Karpas-422 (cell line): Measurements from ENCODE around the gene GUCA1A. TPM values are rescaled to one million over a fixed set of nuclear protein-coding genes. Genes with fewer than 3 reads are reported as not detected.
"Not testable (repeated sequence)": the region's sequence is repeated elsewhere in the genome, so short reads cannot be mapped to it uniquely, and the experiment has no call there.

Experiments
- DNase-seq: peaks from one replicate; pipeline ENCODE4 v3.0.0-alpha.2; 2015
- H2AFZ ChIP-seq: fragments of 200-600 bp; sonication (generic); 2 replicates; pipeline ENCODE4 v1.6.1; 2014; ENCODE audit warnings: antibody characterized with exemption, low read length, mixed read lengths
- H3K27ac ChIP-seq: fragments of 200-600 bp; sonication (generic); 2 replicates; pipeline ENCODE4 v1.5.1; 2014; ENCODE audit warnings: mild to moderate bottlenecking, low read length, moderate library complexity
- H3K27me3 ChIP-seq: fragments of 200-600 bp; sonication (generic); 2 replicates; pipeline ENCODE4 v1.6.1; 2014; ENCODE audit warnings: low read length, mixed read lengths
- H3K36me3 ChIP-seq: fragments of 200-600 bp; sonication (generic); 2 replicates; pipeline ENCODE4 v1.6.1; 2014; ENCODE audit warnings: low read length, mixed read lengths; ENCODE audit not compliant: insufficient read depth
- H3K4me1 ChIP-seq: fragments of 200-600 bp; sonication (generic); 2 replicates; pipeline ENCODE4 v1.6.1; 2014; ENCODE audit warnings: mild to moderate bottlenecking, low read length, mixed read lengths
- H3K4me2 ChIP-seq: fragments of 200-600 bp; sonication (generic); 2 replicates; pipeline ENCODE4 v1.6.1; 2014; ENCODE audit warnings: low read length, low read depth, mild to moderate bottlenecking; ENCODE audit not compliant: poor library complexity, severe bottlenecking
- H3K4me3 ChIP-seq: fragments of 200-600 bp; sonication (generic); 2 replicates; pipeline ENCODE4 v1.5.1; 2014; ENCODE audit warnings: mild to moderate bottlenecking, antibody characterized with exemption, low read length, mixed read lengths
- H3K79me2 ChIP-seq: fragments of 200-600 bp; sonication (generic); 2 replicates; pipeline ENCODE4 v1.6.1; 2014; ENCODE audit warnings: mild to moderate bottlenecking, low read length, mixed read lengths
- H3K9ac ChIP-seq: fragments of 200-600 bp; sonication (generic); 2 replicates; pipeline ENCODE4 v1.6.0; 2014; ENCODE audit warnings: low read length
- H3K9me2 ChIP-seq: fragments of 200-600 bp; sonication (generic), shearing (Covaris generic); replicated peaks from 2 replicates; pipeline ENCODE4 v1.6.0; 2014; ENCODE audit warnings: mild to moderate bottlenecking, low read length, moderate library complexity; ENCODE audit not compliant: insufficient read depth
- H3K9me3 ChIP-seq: fragments of 300-700, 200-600 bp; sonication (generic); 2 replicates; pipeline ENCODE4 v1.6.1; 2014; ENCODE audit warnings: low read length, mixed read lengths
- H4K20me1 ChIP-seq: fragments of 200-600 bp; sonication (generic); 2 replicates; pipeline ENCODE4 v1.6.1; 2014; ENCODE audit warnings: mild to moderate bottlenecking, antibody characterized with exemption, low read length, low read depth; ENCODE audit not compliant: insufficient read depth
- total RNA-seq: library from RNA; depleted of rRNA; stranded (reverse); fragments of >200 nt; shearing (Covaris generic); gene quantifications from 2 replicates; pipeline ENCODE4 v1.2.3, GENCODE V29; 2014; ENCODE audit warnings: low replicate concordance

GUCA1A gene
- total RNA-seq, 1 experiment from 2014 or later, result not detected

- H3K27ac ChIP-seq, result no peak overlapping the region
- H4K20me1 ChIP-seq, result no peaks in the 10 kb centered on the region
- no peaks in the 10 kb centered on the region for H3K9me3 ChIP-seq
- no peak for DNase-seq
- H3K4me3 ChIP-seq, result no peak overlapping the region
- H3K4me1 ChIP-seq, result no peaks in the 10 kb centered on the region
- no peak overlapping the region for H2AFZ ChIP-seq
- no peaks in the 10 kb centered on the region for H3K9me2 ChIP-seq
- no peaks in the 10 kb centered on the region for H3K27me3 ChIP-seq
- H3K4me2 ChIP-seq, result no peak overlapping the region
- no peaks in the 10 kb centered on the region for H3K79me2 ChIP-seq
- H3K9ac ChIP-seq, result no peak overlapping the region
- H3K36me3 ChIP-seq, result peaks cover 3% of the 10 kb centered on the region; the same call in 1 of the 2 replicates
These were observed 28.2 kb downstream of the GUCA1A start for GRCh38 chr6:42201382-42201781.

- H3K79me2 ChIP-seq, H3K27me3 ChIP-seq, H3K36me3 ChIP-seq: not testable (repeated sequence)
These were observed 29.2 kb downstream of the GUCA1A start for GRCh38 chr6:42202131-42202915.

DNA sequence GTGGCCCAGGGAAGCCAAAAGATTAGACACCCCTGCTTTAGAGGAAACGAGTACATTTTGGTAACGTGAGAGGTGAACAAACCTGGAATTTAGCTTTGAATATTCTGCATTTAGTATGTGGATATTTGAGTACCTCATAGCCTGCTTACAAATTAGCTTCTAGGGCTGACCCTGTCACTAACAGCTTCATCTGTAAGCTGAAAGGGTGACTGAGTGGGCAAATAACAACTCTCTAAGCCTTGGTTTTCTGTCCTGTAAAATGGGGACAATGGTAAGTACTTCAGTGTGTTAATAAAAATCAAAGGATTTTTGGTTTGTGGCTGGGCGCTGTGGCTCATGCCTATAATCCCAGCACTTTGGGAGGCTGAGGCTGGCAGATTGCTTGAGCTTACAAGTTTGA, 30.0 kb downstream of the GUCA1A start:
- Histone ChIP-seq H4K20me1 (no peaks in the 10 kb centered on the region), H2AFZ (no peak overlapping the region), H3K9ac (no peak overlapping the region), H3K9me3 (no peaks in the 10 kb centered on the region), H3K9me2 (no peaks in the 10 kb centered on the region), H3K79me2 (no peaks in the 10 kb centered on the region), H3K36me3 (peaks cover 9% of the 10 kb centered on the region; the same call in 1 of the 2 replicates), H3K4me1 (no peaks in the 10 kb centered on the region), H3K4me3 (no peak overlapping the region), H3K27me3 (no peaks in the 10 kb centered on the region), H3K4me2 (no peak overlapping the region), H3K27ac (no peak overlapping the region)
- no peak for DNase-seq

More at GRCh38 chr6:42202131-42202915, 29.2 kb downstream of the GUCA1A start:
- not testable (repeated sequence) for H3K9me3 ChIP-seq, H3K27ac ChIP-seq, H3K9me2 ChIP-seq, H2AFZ ChIP-seq, H3K4me1 ChIP-seq, H3K4me2 ChIP-seq, H3K4me3 ChIP-seq, DNase-seq, H4K20me1 ChIP-seq, H3K9ac ChIP-seq

DNA sequence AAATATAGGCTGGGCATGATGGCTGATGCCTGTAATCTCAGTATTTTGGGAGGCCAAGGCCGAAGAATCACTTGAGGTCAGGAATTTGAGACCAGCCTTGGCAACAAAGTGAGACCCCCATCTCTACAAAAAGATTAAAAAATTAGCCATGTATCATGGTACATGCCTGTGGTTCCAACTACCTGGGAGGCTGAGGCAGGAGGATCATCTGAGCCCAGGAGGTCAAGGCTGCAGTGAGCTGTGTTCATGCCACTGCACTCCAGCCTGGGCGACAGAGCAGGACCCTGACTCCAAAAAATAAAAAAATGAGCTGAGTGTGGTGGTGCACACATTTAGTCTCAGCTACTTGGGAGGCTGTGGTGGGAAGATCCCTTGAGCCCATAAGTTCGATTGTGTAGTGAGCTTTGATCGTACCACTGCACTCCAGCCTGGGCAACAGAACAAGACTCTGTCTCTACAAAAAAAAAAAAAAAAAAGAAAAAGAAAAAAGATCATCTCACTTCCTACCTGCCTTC, 31.7 kb downstream of the GUCA1A start:
- H3K4me2 ChIP-seq, result no peak overlapping the region
- peaks cover 18% of the 10 kb centered on the region; the same call in 1 of the 2 replicates for H3K36me3 ChIP-seq
- H2AFZ ChIP-seq, result no peak overlapping the region
- no peak overlapping the region for H3K4me3 ChIP-seq
- no peak for DNase-seq
- H3K79me2 ChIP-seq, result no peaks in the 10 kb centered on the region
- H3K4me1 ChIP-seq, result no peaks in the 10 kb centered on the region
- no peak overlapping the region for H3K27ac ChIP-seq
- H3K27me3 ChIP-seq, result no peaks in the 10 kb centered on the region
- no peaks in the 10 kb centered on the region for H3K9me3 ChIP-seq
- H4K20me1 ChIP-seq, result no peaks in the 10 kb centered on the region
- no peaks in the 10 kb centered on the region for H3K9me2 ChIP-seq
- no peak overlapping the region for H3K9ac ChIP-seq

DNA sequence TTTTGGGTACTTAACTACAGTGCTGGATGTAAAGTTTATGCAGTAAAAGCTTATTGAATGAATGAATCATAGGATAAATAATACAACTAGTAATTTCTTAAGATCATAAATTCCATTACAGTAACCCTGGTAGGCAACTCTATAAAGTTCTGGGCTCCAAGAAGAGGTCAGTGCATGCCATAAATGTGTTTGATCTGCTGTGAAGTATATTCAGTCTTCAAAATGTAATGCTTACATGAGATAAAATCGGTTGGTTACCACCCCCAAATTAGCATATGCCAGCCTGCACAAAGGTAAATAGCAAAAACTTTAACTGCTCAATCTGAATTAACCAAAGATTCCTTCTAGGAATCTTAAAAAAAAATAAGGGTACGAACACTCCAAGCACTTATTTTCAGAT, 34.4 kb downstream of the GUCA1A start:
- not testable (repeated sequence) for H3K27me3 ChIP-seq, H3K9ac ChIP-seq, DNase-seq, H2AFZ ChIP-seq, H4K20me1 ChIP-seq, H3K4me1 ChIP-seq, H3K4me2 ChIP-seq, H3K9me2 ChIP-seq, H3K4me3 ChIP-seq, H3K79me2 ChIP-seq, H3K27ac ChIP-seq, H3K9me3 ChIP-seq
- H3K36me3 ChIP-seq, result peaks cover 38% of the 10 kb centered on the region; the same call in 1 of the 2 replicates

DNA sequence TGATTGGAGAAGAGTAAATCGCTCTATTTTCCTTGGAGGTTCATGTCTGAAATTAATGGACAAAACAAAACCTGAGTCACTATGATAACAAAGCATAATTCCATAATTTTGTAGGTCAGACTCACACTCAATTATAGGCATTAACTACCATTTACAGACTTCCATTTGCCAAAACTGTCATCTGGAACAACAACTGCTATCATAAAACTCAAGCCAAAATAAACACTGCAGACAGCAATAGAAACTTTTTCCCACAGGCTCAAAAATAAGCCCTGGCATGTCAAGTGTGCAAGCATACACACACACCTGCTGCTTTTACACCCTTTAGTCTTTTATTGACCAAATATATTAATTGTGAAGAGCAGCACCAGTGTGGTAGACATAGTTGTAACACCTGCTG, 37.4 kb downstream of the GUCA1A start:
- H3K4me1 ChIP-seq, result peaks cover 17% of the 10 kb centered on the region
- H3K4me2 ChIP-seq, result no peak overlapping the region
- no peaks in the 10 kb centered on the region for H3K9me3 ChIP-seq
- DNase-seq, result no peak
- H2AFZ ChIP-seq, result no peak overlapping the region
- H3K9ac ChIP-seq, result no peak overlapping the region
- H3K4me3 ChIP-seq, result no peak overlapping the region
- H3K27ac ChIP-seq, result no peak overlapping the region
- H3K79me2 ChIP-seq, result peaks cover 30% of the 10 kb centered on the region
- peaks cover 54% of the 10 kb centered on the region; the same call in 1 of the 2 replicates for H3K36me3 ChIP-seq
- no peaks in the 10 kb centered on the region for H4K20me1 ChIP-seq
- no peaks in the 10 kb centered on the region for H3K27me3 ChIP-seq
- no peaks in the 10 kb centered on the region for H3K9me2 ChIP-seq

- H3K4me2 ChIP-seq, result no peak overlapping the region
- no peaks in the 10 kb centered on the region for H4K20me1 ChIP-seq
- no peak for DNase-seq
- H3K9ac ChIP-seq, result no peak overlapping the region
- peaks cover 40% of the 10 kb centered on the region for H3K79me2 ChIP-seq
- no peaks in the 10 kb centered on the region for H3K9me3 ChIP-seq
- H3K27ac ChIP-seq, result no peak overlapping the region
- H2AFZ ChIP-seq, result no peak overlapping the region
- H3K9me2 ChIP-seq, result no peaks in the 10 kb centered on the region
- no peak overlapping the region for H3K4me3 ChIP-seq
- H3K36me3 ChIP-seq, result peaks cover 52% of the 10 kb centered on the region; the same call in 1 of the 2 replicates
- H3K27me3 ChIP-seq, result no peaks in the 10 kb centered on the region
- H3K4me1 ChIP-seq, result peaks cover 28% of the 10 kb centered on the region
These were observed 38.6 kb downstream of the GUCA1A start for GRCh38 chr6:42211726-42212125.

DNA sequence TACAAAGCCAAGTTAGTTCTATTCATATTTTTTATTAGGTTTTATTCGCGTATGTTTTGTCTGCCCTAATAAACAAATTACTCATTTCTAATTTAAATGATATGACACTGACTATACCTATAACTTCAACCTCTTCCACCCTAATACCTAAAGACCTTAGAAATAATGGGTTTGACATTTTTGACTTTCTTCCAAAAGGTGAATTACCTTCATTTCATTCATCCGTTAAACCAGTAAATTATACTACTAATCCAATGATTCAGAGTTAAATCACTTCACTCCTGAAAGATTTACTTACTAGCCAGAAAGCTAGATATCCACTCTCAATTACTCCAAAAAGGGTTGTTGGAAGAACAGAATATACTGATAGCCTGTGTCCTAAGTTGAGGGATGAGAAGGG, 39.3 kb downstream of the GUCA1A start:
- no peaks in the 10 kb centered on the region for H4K20me1 ChIP-seq
- no peak overlapping the region for H3K9ac ChIP-seq
- peaks cover 47% of the 10 kb centered on the region for H3K79me2 ChIP-seq
- no peak for DNase-seq
- H2AFZ ChIP-seq, result no peak overlapping the region
- H3K4me1 ChIP-seq, result peaks cover 30% of the 10 kb centered on the region
- H3K27me3 ChIP-seq, result no peaks in the 10 kb centered on the region
- peaks cover 52% of the 10 kb centered on the region; the same call in 1 of the 2 replicates for H3K36me3 ChIP-seq
- H3K4me2 ChIP-seq, result no peak overlapping the region
- no peaks in the 10 kb centered on the region for H3K9me2 ChIP-seq
- H3K9me3 ChIP-seq, result no peaks in the 10 kb centered on the region
- H3K27ac ChIP-seq, result no peak overlapping the region
- H3K4me3 ChIP-seq, result no peak overlapping the region
